ENCODE results near the gene DBNDD1. TPM values are rescaled to one million over a fixed set of nuclear protein-coding genes. Genes with fewer than 3 reads are reported as not detected.
"Not testable (repeated sequence)": the region's sequence is repeated elsewhere in the genome, so short reads cannot be mapped to it uniquely, and the experiment has no call there.

The DBNDD1 gene
- total RNA-seq, 6 experiments from 2014 or later, result 1.9 to 2.6 (median 2.1) TPM

DNA sequence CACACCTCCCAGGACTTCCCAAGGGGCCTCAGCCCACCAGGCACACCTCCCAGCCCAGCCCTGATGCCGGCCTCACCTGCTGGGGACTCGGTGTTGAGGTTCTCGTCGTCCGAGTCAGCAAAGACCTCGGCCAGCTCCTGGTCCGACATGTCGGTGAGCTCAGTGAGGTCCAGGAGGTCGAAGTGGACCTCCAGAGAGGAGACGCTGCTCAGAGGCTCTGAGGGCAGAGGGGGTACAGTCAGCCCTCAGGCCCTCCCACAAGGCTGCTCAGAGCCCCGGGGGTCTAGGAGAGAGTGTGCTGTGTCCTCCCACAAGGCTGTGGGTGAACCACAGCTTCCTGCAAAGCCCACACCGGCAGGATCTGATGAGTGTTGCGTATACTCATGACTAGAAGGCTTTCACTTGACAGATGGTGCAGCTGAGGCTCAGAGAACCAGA, 10.5 kb downstream of the DBNDD1 start:
- Mint-ChIP-seq H3K27me3 (ENCODE audit: insufficient read depth) (peaks cover 4% of the 10 kb centered on the region), H3K36me3 (ENCODE audit: low read depth) (no peaks in the 10 kb centered on the region), H3K4me3 (no peak overlapping the region), H3K27ac (no peak overlapping the region), H3K4me1 (ENCODE audit: low read depth) (no peaks in the 10 kb centered on the region), H3K9me3 (no peaks in the 10 kb centered on the region)
- no peak for DNase-seq
- TF ChIP-seq, protein P1, sequence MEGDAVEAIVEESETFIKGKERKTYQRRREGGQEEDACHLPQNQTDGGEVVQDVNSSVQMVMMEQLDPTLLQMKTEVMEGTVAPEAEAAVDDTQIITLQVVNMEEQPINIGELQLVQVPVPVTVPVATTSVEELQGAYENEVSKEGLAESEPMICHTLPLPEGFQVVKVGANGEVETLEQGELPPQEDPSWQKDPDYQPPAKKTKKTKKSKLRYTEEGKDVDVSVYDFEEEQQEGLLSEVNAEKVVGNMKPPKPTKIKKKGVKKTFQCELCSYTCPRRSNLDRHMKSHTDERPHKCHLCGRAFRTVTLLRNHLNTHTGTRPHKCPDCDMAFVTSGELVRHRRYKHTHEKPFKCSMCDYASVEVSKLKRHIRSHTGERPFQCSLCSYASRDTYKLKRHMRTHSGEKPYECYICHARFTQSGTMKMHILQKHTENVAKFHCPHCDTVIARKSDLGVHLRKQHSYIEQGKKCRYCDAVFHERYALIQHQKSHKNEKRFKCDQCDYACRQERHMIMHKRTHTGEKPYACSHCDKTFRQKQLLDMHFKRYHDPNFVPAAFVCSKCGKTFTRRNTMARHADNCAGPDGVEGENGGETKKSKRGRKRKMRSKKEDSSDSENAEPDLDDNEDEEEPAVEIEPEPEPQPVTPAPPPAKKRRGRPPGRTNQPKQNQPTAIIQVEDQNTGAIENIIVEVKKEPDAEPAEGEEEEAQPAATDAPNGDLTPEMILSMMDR (IDR thresholded peaks at IDR 0.05), result no peak

DNA sequence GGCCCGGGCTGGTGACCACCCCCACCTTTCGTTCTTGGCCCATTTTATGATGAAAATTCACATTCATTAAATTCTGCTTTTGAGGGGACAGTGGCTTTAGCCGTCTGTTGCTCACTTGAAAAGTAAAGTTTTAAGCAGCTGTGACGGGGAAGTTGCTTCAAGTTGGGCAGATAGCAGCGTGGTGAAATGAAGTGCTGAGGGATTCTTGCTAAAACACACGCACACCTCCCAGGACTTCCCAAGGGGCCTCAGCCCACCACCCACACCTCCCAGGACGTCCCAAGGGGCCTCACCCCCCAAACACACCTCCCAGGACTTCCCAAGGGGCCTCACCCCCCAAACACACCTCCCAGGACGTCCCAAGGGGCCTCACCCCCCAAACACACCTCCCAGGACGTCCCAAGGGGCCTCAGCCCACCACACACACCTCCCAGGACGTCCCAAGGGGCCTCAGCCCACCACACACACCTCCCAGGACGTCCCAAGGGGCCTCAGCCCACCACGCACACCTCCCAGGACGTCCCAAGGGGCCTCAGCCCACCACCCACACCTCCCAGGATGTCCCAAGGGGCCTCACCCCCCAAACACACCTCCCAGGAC, 11.5 kb downstream of the DBNDD1 start:
- H3K4me3 Mint-ChIP-seq; DNase-seq; H3K4me1 Mint-ChIP-seq (ENCODE audit: low read depth); H3K27ac Mint-ChIP-seq; H3K27me3 Mint-ChIP-seq (ENCODE audit: insufficient read depth); H3K36me3 Mint-ChIP-seq (ENCODE audit: low read depth); H3K9me3 Mint-ChIP-seq: not testable (repeated sequence)

DNA sequence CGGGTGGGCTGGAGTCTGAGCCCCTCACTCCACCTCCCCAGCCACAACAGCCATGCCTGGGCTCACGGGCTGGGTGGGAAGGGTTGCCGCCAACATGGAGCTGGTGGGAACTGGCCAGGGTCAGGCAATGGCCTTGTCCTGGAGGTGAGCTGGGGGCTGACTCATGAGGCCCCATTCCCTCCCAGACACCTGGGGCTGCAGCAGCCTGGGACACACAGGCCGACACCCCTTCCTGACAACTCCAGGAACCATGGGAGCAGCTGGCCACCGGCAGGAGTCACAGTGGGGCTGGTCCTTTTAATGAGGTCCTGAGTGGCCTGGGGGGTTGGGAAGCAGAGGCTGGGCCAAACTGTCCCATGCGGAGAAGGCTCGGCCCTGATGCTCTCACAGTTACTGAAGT, 12.2 kb downstream of the DBNDD1 start:
- Mint-ChIP-seq H3K4me3 (no peak overlapping the region), H3K36me3 (ENCODE audit: low read depth) (no peaks in the 10 kb centered on the region), H3K4me1 (ENCODE audit: low read depth) (no peaks in the 10 kb centered on the region), H3K9me3 (no peaks in the 10 kb centered on the region), H3K27ac (no peak overlapping the region), H3K27me3 (ENCODE audit: insufficient read depth) (0 out of 2 replicates have a peak, but pooled peaks cover 2% of the 10 kb centered on the region)
- TF ChIP-seq, protein P1 (IDR thresholded peaks at IDR 0.05), result no peak
- DNase-seq, result no peak

DNA sequence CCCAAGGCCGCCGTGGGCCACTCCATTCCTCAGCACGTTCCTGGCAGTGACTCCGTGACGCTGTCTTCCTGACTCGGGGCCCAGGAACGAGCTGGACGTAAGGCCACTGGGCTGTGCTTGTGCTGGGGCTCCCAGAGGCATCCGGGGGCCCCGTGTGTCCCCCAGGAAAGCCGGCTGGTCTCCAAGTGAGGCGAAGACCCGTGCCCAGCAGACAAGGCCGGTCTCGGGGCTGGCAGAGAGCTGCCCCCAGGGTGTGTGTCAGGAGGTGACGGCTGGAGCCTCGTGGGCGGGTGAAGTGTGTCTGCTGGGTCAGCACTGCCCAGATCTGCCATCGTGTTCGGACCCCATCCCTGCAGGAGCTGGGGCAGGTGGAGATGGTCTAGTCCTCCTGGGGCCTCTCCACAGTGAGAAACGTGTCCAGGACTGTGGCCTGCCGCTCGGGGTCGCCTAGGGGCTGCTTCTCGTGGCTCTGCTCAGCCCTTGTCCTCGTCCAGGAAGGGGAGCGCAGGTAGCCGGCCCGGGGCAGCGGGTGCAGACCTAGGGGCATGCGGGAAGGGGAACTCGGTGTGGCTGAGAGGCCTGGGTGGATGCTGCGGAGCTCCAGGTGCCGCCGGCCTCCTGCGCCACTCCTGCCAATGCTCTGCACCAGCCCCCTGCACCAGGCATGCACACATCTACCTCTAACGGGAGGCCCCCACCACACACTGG, 13.1 kb downstream of the DBNDD1 start:
- no peak overlapping the region for H3K27ac Mint-ChIP-seq
- H3K36me3 Mint-ChIP-seq (ENCODE audit: low read depth), result no peaks in the 10 kb centered on the region
- 0 out of 2 replicates have a peak, but pooled peaks cover 2% of the 10 kb centered on the region for H3K27me3 Mint-ChIP-seq (ENCODE audit: insufficient read depth)
- TF ChIP-seq, protein P1 (IDR thresholded peaks at IDR 0.05), result no peak
- no peak for DNase-seq
- H3K4me1 Mint-ChIP-seq (ENCODE audit: low read depth), result no peaks in the 10 kb centered on the region
- H3K4me3 Mint-ChIP-seq, result no peak overlapping the region
- no peaks in the 10 kb centered on the region for H3K9me3 Mint-ChIP-seq

DNA sequence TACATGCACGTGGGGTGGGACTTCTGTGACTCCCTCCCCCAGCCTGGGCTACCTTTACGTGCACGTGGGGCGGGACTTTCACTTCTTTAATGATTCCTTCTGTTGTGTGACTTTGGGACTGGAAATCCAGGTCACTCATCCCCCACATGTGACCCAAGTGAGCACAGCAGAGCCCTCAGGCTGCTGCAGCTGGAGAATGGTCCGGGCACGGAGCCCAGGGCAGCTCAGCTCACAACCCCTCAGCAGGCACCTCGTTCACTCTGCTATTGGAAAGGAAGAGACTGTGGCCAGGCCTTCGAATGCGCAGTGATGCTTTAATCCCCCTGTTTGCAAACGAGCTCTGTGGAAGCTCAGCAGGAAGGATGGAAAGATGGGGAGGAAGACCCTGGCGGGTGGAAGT, 14.7 kb downstream of the DBNDD1 start:
- Mint-ChIP-seq H3K9me3 (no peaks in the 10 kb centered on the region), H3K4me1 (ENCODE audit: low read depth) (no peaks in the 10 kb centered on the region), H3K4me3 (no peak overlapping the region), H3K27me3 (ENCODE audit: insufficient read depth) (no peaks in the 10 kb centered on the region), H3K36me3 (ENCODE audit: low read depth) (peaks cover 6% of the 10 kb centered on the region), H3K27ac (no peak overlapping the region)
- DNase-seq, result no peak
- TF ChIP-seq, protein P1 (IDR thresholded peaks at IDR 0.05), result no peak

DNA sequence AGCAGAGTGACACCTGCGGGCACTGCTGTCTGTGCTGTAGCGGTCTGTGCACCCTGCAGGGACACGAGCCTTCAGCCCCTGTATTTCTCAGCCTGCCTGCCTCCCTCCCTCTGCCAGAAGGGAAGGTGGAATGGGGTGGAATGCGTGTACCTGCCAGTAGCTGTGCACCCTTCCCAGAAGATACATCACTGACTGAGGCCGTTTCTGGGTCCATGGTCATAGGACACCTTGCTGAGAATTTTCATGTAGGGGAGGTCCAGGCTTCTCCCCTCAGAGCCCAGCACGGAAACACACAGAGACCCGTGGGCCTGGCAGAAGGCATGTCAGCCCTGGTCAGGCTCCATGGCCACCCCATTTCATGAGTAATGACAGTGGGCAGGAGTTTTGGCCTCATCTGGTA, 16.5 kb downstream of the DBNDD1 start:
- no peak overlapping the region for H3K27ac Mint-ChIP-seq
- H3K4me3 Mint-ChIP-seq, result no peak overlapping the region
- H3K36me3 Mint-ChIP-seq (ENCODE audit: low read depth), result peaks cover 14% of the 10 kb centered on the region
- no peaks in the 10 kb centered on the region for H3K9me3 Mint-ChIP-seq
- TF ChIP-seq, protein P1 (IDR thresholded peaks at IDR 0.05), result no peak
- no peak for DNase-seq
- H3K4me1 Mint-ChIP-seq (ENCODE audit: low read depth), result no peaks in the 10 kb centered on the region
- no peaks in the 10 kb centered on the region; the same call in 1 of the 2 replicates for H3K27me3 Mint-ChIP-seq (ENCODE audit: insufficient read depth)

All from HFFc6 (cell line).